Stomach (tissue), 9 donors: ENCODE results near the gene YPEL1. TPM values are rescaled to one million over a fixed set of nuclear protein-coding genes. Genes with fewer than 3 reads are reported as not detected.
A peak's percentile ranks its signal among the peaks of the same experiment; 100 is the strongest.

Experiments
- DNase-seq, 2 donors: peaks; one replicate each; pipeline versions ENCODE4 v3.0.0 to v3.0.0-alpha.2; 2013 to 2019
- H3K27ac ChIP-seq, 5 donors: fragments of 200-600 bp in 4 of 5; sonication (generic) in 4 of 5; one replicate each; pipeline ENCODE4 v1.5.1; 2013 to 2019; ENCODE audit warnings: mild to moderate bottlenecking in 1 of 5, moderate library complexity in 1 of 5
- H3K27me3 ChIP-seq, 3 donors: fragments of 200-600 bp; sonication (generic); one replicate each; pipeline ENCODE4 v1.5.1; 2017 to 2019; ENCODE audit warnings: mixed run types in 1 of 3
- H3K36me3 ChIP-seq, 4 donors: fragments of 200-600 bp; sonication (generic); 1 replicate in 3 of 4; 2 replicates in 1 of 4; pipeline ENCODE4 v1.5.1; 2016 to 2019
- H3K4me1 ChIP-seq, 4 donors: fragments of 200-600 bp; sonication (generic); one replicate each; pipeline ENCODE4 v1.5.1; 2016 to 2019
- H3K4me3 ChIP-seq, 4 donors: fragments of 200-600 bp; sonication (generic) in 3 of 4; one replicate each; pipeline ENCODE4 v1.5.1; 2016 to 2019; ENCODE audit warnings: mild to moderate bottlenecking in 1 of 4
- H3K9me3 ChIP-seq, 4 donors: fragments of 200-600 bp; sonication (generic); one replicate each; pipeline ENCODE4 v1.5.1; 2016 to 2019
- EP300 ChIP-seq: sonication (generic); formaldehyde crosslinking; IDR thresholded peaks from one replicate; pipeline ENCODE4 v1.6.1; 2017; ENCODE audit warnings: antibody characterized with exemption
- POLR2A ChIP-seq, 4 donors: fragments of 450-650 bp; IDR thresholded peaks; one replicate each; pipeline ENCODE4 v1.6.1; 2016; ENCODE audit warnings: antibody characterized with exemption in 4 of 4, control low read depth in 2 of 4, mild to moderate bottlenecking in 1 of 4, moderate library complexity in 1 of 4
- POLR2AphosphoS5 ChIP-seq, 3 donors: sonication (generic); formaldehyde crosslinking; IDR thresholded peaks; one replicate each; pipeline ENCODE4 v1.6.1; 2016; ENCODE audit warnings: antibody characterized with exemption in 3 of 3
- WGBS, 5 donors: extraction: QIAGEN DNeasy Blood & Tissue Kit in 3 of 5; methylation state at CpG; one replicate each; pipeline versions ENCODE4 v1.1.5 to v1.1.7; 2013 to 2018; 5-methylcytosine and 5-hydroxymethylcytosine counted together
- intact Hi-C: fragments of 100-400 bp; cut with DNase I; formaldehyde crosslinking; loops from one replicate; pipeline ENCODE4 v1.15.1; 2023; ENCODE audit warnings: low total_unique reads
- polyA plus RNA-seq, 3 donors: library from polyadenylated mRNA; stranded (reverse); fragments of 200-250 nt; gene quantifications; one replicate each; pipeline ENCODE4 v1.2.3, GENCODE V29; 2013
- total RNA-seq, 5 donors: library from RNA; depleted of rRNA; stranded (reverse); fragments of >200 nt; gene quantifications; one replicate each; pipeline versions ENCODE4 v1.1.0 to v1.2.3, GENCODE V29; 2014 to 2016
- TF ChIP-seq, protein P1 (sequence below), 7 experiments: fragments of 450-650 bp in 4 of 7; fragments of 200-600 bp in 3 of 7; sonication (generic) in 3 of 7; IDR thresholded peaks; one replicate each; pipeline ENCODE4 v1.5.1; 2016 to 2019; ENCODE audit warnings: antibody characterized with exemption in 7 of 7, control low read depth in 2 of 7, mild to moderate bottlenecking in 1 of 7
- donor health status: healthy with polysubstance abuse.
- donor health status: Bipolar disorder and iron deficiency.
- donor health status: healthy.

The YPEL1 gene
- total and polyA plus RNA-seq, 8 donors = 0.58 to 22.2 (median 4.4) TPM

GRCh38 chr22:21713428-21714058 is 22.1 kb downstream of the YPEL1 start:
- intact Hi-C loops = loop anchor here (5.0 kb wide), 1 partner anchor 229 kb away; no protein-coding TSS in a partner anchor
- Histone ChIP-seq H3K4me3 (peak overlapping the region in 2 of 4 donors; percentile 11 to 19), H3K4me1 (peaks cover 0 to 23% (median 15%) of the 10 kb centered on the region in 4 donors), H3K27me3 (no peaks in the 10 kb centered on the region), H3K9me3 (no peaks in the 10 kb centered on the region), H3K27ac (no peak overlapping the region), H3K36me3 (peaks cover 0 to 5% (median 0%) of the 10 kb centered on the region in 4 donors)
- 63 to 76% (median 75%) methylated on average over 9 of the region's 9 CpGs for WGBS, 5 donors
- no peak for DNase-seq
- TF ChIP-seq POLR2AphosphoS5 (IDR thresholded peaks at IDR 0.05) (no peak), POLR2A (IDR thresholded peaks at IDR 0.05) (no peak), EP300 (no peak)
- TF ChIP-seq, protein P1, sequence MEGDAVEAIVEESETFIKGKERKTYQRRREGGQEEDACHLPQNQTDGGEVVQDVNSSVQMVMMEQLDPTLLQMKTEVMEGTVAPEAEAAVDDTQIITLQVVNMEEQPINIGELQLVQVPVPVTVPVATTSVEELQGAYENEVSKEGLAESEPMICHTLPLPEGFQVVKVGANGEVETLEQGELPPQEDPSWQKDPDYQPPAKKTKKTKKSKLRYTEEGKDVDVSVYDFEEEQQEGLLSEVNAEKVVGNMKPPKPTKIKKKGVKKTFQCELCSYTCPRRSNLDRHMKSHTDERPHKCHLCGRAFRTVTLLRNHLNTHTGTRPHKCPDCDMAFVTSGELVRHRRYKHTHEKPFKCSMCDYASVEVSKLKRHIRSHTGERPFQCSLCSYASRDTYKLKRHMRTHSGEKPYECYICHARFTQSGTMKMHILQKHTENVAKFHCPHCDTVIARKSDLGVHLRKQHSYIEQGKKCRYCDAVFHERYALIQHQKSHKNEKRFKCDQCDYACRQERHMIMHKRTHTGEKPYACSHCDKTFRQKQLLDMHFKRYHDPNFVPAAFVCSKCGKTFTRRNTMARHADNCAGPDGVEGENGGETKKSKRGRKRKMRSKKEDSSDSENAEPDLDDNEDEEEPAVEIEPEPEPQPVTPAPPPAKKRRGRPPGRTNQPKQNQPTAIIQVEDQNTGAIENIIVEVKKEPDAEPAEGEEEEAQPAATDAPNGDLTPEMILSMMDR (IDR thresholded peaks at IDR 0.05) = no peak

GRCh38 chr22:21712751-21713427 is 22.7 kb downstream of the YPEL1 start:
- DNase-seq = peak; percentile 69 to 91
- Histone ChIP-seq H3K9me3 (no peaks in the 10 kb centered on the region), H3K4me1 (peaks cover 0 to 23% (median 15%) of the 10 kb centered on the region in 4 donors), H3K4me3 (peak overlapping the region in 2 of 4 donors; percentile 11 to 19), H3K27ac (no peak overlapping the region), H3K36me3 (peaks cover 0 to 5% (median 0%) of the 10 kb centered on the region in 4 donors), H3K27me3 (no peaks in the 10 kb centered on the region)
- TF ChIP-seq, protein P1 (IDR thresholded peaks at IDR 0.05) = peak in 5 of 7 experiments; percentile 53 to 93 (median 74)
- TF ChIP-seq POLR2AphosphoS5 (IDR thresholded peaks at IDR 0.05) (peak in 1 of 3 donors; percentile 71), EP300 (no peak)
- 5 to 14% (median 8%) methylated on average over 14 of the region's 14 CpGs for WGBS, 5 donors
- intact Hi-C loops = loop anchor here (5.0 kb wide), 1 partner anchor 229 kb away; no protein-coding TSS in a partner anchor

DNA sequence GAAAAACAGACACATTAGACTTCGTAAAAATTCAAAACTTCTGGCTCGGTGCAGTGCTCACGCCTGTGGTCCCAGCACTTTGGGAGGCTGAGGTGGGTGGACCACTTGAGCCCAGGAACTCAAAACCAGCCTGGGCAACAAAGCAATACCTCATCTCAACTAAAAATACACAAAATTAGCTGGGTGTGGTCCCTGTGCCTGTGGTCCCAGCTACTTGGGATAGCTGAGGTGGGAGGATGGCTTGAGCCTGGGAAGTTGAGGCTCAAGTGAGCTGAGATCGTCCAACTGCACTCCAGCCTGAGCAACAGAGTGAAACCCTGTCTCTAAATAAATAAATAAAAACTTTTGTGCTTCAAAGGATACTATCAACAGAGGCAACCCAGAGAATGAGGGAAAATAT is 23.7 kb downstream of the YPEL1 start:
- intact Hi-C loops = loop anchor here (5.0 kb wide), 1 partner anchor 230 kb away; no protein-coding TSS in a partner anchor
- Histone ChIP-seq H3K27me3 (no peaks in the 10 kb centered on the region), H3K36me3 (peaks cover 0 to 5% (median 0%) of the 10 kb centered on the region in 4 donors), H3K4me3 (no peak overlapping the region), H3K9me3 (no peaks in the 10 kb centered on the region), H3K27ac (no peak overlapping the region), H3K4me1 (peaks cover 0 to 23% (median 15%) of the 10 kb centered on the region in 4 donors)
- WGBS, 5 donors = 84 to 95% (median 91%) methylated on average over 4 of the region's 4 CpGs
- no peak for DNase-seq
- TF ChIP-seq EP300 (no peak), POLR2AphosphoS5 (IDR thresholded peaks at IDR 0.05) (no peak)
- TF ChIP-seq, protein P1 (IDR thresholded peaks at IDR 0.05) = no peak

DNA sequence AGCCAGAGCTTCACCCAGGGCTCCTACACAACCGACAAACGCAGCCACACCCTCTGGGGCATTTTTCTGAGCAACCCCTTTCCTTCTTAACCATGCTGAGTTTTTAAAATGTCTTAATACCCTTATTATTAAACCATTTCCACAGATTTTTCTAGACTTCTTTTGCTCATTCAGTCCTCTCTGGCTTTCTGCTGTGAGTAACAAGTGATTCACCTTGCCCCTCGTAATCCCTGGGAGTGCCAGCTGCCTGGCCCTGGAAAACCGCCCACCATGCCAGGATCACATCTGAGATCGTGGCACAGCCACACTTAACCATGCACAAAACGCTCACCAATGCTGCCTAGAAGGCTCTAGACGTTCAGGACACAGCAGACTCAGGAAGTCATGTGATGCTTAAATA is 25.4 kb downstream of the YPEL1 start:
- Histone ChIP-seq H3K9me3 (no peaks in the 10 kb centered on the region), H3K36me3 (peaks cover 0 to 5% (median 0%) of the 10 kb centered on the region in 4 donors), H3K4me1 (peaks cover 0 to 23% (median 15%) of the 10 kb centered on the region in 4 donors), H3K4me3 (no peak overlapping the region), H3K27me3 (no peaks in the 10 kb centered on the region), H3K27ac (no peak overlapping the region)
- TF ChIP-seq, protein P1 (IDR thresholded peaks at IDR 0.05) = no peak
- TF ChIP-seq POLR2AphosphoS5 (IDR thresholded peaks at IDR 0.05) = no peak
- no peak for TF ChIP-seq POLR2A (IDR thresholded peaks at IDR 0.05)
- TF ChIP-seq EP300 = no peak
- intact Hi-C loops = loop anchor here (5.0 kb wide), 1 partner anchor 232 kb away; no protein-coding TSS in a partner anchor
- WGBS, 5 donors = 83 to 89% (median 84%) methylated on average over 7 of the region's 7 CpGs
- no peak for DNase-seq
